Measurements from ENCODE around the gene HS3ST5. TPM values are rescaled to one million over a fixed set of nuclear protein-coding genes. Genes with fewer than 3 reads are reported as not detected.

Gene HS3ST5
- total RNA-seq, 1 donor from 2014 or later = 0.11 TPM

DNA sequence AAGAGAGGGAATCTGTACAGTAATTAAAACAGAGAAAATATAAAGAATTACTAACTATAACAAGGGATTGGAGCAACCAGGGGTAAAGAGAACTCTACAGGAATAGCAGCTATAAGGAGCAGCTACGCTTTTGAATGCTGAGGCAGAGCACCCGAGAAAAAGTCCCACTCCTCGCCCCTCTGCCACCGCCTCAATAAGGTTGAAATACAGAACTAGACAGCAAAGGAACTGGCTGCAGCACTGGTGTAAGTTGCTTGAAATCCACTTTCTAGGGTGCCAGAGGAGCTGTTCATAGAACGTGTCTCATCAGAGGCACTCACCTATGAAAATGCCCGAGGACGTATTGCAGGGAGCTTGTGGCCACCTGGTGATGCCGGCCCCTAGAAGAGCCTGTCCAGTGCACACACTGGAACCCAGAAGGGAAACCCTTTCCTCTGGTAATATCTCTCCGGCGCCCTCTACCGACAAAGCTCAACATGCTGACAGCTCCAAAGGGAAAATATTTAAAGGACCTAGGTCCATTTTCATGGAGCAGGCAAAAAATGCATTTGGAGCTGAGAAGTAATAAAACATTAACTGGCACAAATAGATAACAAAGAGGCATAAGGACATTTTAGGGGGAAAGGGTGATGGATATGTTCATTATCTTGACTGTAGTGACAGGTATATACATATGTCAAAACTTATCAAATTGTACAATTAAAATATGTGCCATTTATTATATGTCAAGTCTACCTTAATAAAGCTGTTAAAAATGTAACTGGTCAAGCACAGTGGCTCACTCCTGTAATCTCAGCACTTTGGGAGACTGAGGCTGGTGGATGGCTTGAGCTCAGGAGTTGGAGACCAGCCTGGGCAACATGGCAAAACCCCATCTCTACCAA lies 234.5 kb downstream of the HS3ST5 start:
- peak; percentile 88 for DNase-seq (ENCODE audit: extremely low spot score, unreplicated experiment)
- H3K36me3 Mint-ChIP-seq (ENCODE audit: unreplicated experiment) = no peaks in the 10 kb centered on the region
- H3K4me1 Mint-ChIP-seq (ENCODE audit: unreplicated experiment) = no peaks in the 10 kb centered on the region
- no peaks in the 10 kb centered on the region for H3K27me3 Mint-ChIP-seq (ENCODE audit: unreplicated experiment)
- no peak overlapping the region for H3K27ac Mint-ChIP-seq (ENCODE audit: unreplicated experiment)
- H3K9me3 Mint-ChIP-seq (ENCODE audit: unreplicated experiment) = no peaks in the 10 kb centered on the region
- TF ChIP-seq, protein P1, sequence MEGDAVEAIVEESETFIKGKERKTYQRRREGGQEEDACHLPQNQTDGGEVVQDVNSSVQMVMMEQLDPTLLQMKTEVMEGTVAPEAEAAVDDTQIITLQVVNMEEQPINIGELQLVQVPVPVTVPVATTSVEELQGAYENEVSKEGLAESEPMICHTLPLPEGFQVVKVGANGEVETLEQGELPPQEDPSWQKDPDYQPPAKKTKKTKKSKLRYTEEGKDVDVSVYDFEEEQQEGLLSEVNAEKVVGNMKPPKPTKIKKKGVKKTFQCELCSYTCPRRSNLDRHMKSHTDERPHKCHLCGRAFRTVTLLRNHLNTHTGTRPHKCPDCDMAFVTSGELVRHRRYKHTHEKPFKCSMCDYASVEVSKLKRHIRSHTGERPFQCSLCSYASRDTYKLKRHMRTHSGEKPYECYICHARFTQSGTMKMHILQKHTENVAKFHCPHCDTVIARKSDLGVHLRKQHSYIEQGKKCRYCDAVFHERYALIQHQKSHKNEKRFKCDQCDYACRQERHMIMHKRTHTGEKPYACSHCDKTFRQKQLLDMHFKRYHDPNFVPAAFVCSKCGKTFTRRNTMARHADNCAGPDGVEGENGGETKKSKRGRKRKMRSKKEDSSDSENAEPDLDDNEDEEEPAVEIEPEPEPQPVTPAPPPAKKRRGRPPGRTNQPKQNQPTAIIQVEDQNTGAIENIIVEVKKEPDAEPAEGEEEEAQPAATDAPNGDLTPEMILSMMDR (IDR thresholded peaks at IDR 0.05) = peak; percentile 77
- no peak overlapping the region for H3K4me3 Mint-ChIP-seq (ENCODE audit: unreplicated experiment)

DNA sequence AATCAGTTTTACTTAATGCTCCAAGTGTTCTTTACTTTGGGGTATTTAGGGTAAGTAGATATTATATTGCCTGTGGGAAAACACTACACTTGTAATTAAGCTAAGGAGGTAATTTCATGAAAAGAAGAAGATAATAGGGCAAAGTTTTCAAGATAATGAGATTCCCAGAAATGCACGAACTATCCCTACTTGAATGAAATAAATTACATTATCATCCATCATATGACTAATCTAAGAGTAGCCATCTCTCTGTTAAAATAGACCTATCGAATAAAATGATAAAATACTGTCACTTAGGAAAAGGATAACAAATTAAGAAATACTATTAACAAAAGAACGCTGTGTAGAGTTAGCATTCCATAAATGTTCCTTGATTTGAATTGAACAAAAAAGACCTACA lies 236.8 kb downstream of the HS3ST5 start:
- peaks cover 5% of the 10 kb centered on the region for H3K4me1 Mint-ChIP-seq (ENCODE audit: unreplicated experiment)
- H3K27ac Mint-ChIP-seq (ENCODE audit: unreplicated experiment) = no peak overlapping the region
- H3K9me3 Mint-ChIP-seq (ENCODE audit: unreplicated experiment) = no peaks in the 10 kb centered on the region
- H3K27me3 Mint-ChIP-seq (ENCODE audit: unreplicated experiment) = no peaks in the 10 kb centered on the region
- H3K36me3 Mint-ChIP-seq (ENCODE audit: unreplicated experiment) = no peaks in the 10 kb centered on the region
- no peak overlapping the region for H3K4me3 Mint-ChIP-seq (ENCODE audit: unreplicated experiment)
- TF ChIP-seq, protein P1 (IDR thresholded peaks at IDR 0.05) = no peak
- no peak for DNase-seq (ENCODE audit: extremely low spot score, unreplicated experiment)

DNA sequence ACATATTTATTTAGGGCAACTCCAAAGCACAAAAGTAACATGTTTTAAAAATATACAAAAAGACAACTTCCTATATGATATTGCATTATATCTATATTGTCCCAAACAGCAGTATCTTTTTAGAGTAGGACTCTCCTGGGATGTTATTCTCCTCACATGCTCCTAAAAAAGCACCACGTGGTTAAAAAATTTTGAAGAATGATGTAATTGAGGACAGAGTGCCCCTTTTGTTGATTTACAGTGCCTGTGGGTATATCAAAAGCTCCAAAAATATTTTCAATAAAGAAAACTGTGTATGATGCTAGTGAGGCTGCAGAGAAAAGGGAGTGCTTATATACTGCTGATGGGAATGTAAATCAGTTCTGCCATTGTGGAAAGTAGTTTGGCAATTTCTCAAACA lies 241.6 kb downstream of the HS3ST5 start:
- no peak for DNase-seq (ENCODE audit: extremely low spot score, unreplicated experiment)
- TF ChIP-seq, protein P1 (IDR thresholded peaks at IDR 0.05) = no peak
- H3K27me3 Mint-ChIP-seq (ENCODE audit: unreplicated experiment) = no peaks in the 10 kb centered on the region
- H3K4me3 Mint-ChIP-seq (ENCODE audit: unreplicated experiment) = no peak overlapping the region
- no peaks in the 10 kb centered on the region for H3K36me3 Mint-ChIP-seq (ENCODE audit: unreplicated experiment)
- peaks cover 14% of the 10 kb centered on the region for H3K4me1 Mint-ChIP-seq (ENCODE audit: unreplicated experiment)
- H3K27ac Mint-ChIP-seq (ENCODE audit: unreplicated experiment) = no peak overlapping the region
- no peaks in the 10 kb centered on the region for H3K9me3 Mint-ChIP-seq (ENCODE audit: unreplicated experiment)

DNA sequence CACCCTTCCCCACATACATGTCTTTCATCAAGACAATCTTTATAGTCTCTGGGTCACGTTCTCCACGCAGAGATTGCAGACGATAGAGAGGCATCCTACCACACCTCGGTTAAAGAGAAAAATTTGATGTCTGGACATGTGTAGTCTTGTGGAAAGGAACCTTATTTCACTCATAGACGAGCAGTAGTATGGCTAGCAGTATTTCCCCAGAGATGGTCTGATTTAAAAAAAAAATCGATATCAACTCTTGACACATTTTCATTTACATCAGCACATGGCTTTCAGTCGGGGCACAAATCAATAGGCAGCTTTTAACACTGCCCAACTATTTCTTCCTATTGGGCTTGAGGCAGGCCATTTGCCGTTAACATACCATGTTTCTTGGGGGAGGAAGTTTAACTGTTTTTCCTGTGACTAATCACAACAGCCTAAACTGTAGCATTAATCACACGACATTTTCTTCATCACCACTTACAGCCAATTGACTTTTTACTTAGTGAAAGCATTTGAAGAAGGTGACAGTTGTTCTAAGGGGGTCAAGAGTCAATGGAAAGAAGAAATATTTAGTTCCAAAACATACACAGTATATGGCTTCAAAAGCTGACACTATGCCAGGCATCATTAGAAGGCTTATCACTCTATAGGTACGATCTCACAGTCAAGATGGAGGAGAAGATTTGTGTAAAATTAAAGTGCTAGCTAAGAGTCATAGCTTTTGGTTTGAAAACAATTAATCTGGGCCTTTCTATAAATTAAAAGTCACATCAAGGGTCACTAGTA lies 242.4 kb downstream of the HS3ST5 start:
- Mint-ChIP-seq H3K4me1 (ENCODE audit: unreplicated experiment) (peaks cover 14% of the 10 kb centered on the region), H3K36me3 (ENCODE audit: unreplicated experiment) (no peaks in the 10 kb centered on the region), H3K9me3 (ENCODE audit: unreplicated experiment) (no peaks in the 10 kb centered on the region), H3K27me3 (ENCODE audit: unreplicated experiment) (no peaks in the 10 kb centered on the region), H3K27ac (ENCODE audit: unreplicated experiment) (no peak overlapping the region), H3K4me3 (ENCODE audit: unreplicated experiment) (no peak overlapping the region)
- TF ChIP-seq, protein P1 (IDR thresholded peaks at IDR 0.05) = no peak
- no peak for DNase-seq (ENCODE audit: extremely low spot score, unreplicated experiment)

All from osteocyte (in vitro differentiated cells).